ENCODE data around the gene PLEKHA7. TPM values are rescaled to one million over a fixed set of nuclear protein-coding genes. Genes with fewer than 3 reads are reported as not detected.

PLEKHA7 gene
- total RNA-seq, 4 donors from 2014 or later: 14.7 to 33.5 (median 16.7) TPM

DNA sequence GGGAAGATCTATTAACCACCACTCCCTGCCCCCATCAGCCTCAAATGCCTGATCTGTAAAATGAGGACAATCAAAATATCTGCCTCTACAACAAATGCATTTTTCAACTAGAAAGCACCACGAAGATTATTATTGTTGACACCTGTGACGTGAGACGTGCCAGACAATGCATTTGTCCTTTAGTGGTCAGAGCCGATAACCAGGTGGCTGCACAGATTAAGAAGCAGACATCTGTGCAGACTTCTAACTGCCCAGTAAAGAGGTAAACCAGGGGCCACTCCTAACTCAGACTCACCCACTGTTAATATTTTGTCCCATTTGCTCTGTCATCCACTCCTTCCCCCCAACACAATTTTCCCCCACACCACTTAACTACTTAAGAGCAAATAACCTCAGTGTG lies 11.7 kb downstream of the PLEKHA7 start:
- TF ChIP-seq, protein P1, sequence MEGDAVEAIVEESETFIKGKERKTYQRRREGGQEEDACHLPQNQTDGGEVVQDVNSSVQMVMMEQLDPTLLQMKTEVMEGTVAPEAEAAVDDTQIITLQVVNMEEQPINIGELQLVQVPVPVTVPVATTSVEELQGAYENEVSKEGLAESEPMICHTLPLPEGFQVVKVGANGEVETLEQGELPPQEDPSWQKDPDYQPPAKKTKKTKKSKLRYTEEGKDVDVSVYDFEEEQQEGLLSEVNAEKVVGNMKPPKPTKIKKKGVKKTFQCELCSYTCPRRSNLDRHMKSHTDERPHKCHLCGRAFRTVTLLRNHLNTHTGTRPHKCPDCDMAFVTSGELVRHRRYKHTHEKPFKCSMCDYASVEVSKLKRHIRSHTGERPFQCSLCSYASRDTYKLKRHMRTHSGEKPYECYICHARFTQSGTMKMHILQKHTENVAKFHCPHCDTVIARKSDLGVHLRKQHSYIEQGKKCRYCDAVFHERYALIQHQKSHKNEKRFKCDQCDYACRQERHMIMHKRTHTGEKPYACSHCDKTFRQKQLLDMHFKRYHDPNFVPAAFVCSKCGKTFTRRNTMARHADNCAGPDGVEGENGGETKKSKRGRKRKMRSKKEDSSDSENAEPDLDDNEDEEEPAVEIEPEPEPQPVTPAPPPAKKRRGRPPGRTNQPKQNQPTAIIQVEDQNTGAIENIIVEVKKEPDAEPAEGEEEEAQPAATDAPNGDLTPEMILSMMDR (IDR thresholded peaks at IDR 0.05; ENCODE audit: low read depth): no peak

DNA sequence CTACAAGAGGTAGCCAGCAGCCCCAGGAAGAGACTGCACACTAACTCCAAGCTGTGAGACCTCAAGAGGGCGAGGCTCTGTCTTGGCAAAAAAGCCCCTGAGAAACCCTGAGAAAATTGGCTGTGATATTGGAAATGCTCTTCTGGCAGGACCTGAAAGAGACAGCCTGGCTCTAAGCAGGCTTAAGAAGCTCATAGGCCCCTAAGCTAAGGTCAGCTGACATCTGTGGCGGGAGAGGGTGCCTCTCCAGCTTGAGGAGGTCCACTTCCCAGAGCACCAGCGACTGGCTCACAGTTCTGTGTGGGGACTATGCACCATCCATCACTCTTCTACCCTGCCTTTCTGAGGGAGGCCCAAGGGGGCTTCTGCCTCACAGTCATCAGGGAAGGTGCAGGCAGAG lies 12.4 kb downstream of the PLEKHA7 start:
- TF ChIP-seq, protein P1 (IDR thresholded peaks at IDR 0.05; ENCODE audit: low read depth): no peak

DNA sequence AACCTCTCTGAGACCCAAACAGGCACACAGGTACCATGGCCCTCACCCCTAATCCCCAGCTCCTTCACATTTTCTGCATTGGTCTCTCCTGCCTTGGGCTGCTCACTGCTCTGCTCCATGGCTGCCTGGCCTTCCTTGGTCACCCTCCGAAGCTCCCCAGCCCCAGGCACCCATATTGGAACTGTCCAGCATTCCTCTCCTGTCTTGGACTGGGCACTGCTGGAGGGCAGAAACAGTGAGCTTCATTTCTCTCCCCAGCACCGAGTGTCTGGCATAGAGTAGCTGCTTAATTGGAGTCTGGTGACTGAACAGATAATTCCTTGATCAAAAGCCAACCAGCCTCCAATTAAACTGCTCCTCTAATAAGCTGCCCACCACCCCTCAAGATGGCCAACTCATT lies 13.2 kb downstream of the PLEKHA7 start:
- TF ChIP-seq, protein P1 (IDR thresholded peaks at IDR 0.05; ENCODE audit: low read depth): no peak

DNA sequence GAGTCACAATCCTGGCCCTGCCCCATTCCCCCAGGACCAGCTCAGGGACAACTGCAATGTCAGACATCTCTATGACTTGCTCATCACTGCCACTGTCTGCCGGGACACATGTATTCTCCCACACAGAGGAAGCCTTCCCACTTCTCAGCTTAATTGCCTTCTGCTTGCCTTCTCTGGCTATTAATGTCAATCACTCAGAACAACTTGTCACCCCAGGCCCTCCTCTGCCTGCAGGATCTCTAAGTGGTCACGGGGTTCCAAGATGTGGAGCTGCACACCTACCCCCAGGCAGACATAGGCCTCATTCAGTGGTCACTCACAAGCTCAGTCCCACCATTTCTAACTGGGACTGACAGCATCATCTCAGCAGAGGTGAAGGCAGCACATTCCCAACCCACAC lies 15.1 kb downstream of the PLEKHA7 start:
- TF ChIP-seq, protein P1 (IDR thresholded peaks at IDR 0.05; ENCODE audit: low read depth): no peak

DNA sequence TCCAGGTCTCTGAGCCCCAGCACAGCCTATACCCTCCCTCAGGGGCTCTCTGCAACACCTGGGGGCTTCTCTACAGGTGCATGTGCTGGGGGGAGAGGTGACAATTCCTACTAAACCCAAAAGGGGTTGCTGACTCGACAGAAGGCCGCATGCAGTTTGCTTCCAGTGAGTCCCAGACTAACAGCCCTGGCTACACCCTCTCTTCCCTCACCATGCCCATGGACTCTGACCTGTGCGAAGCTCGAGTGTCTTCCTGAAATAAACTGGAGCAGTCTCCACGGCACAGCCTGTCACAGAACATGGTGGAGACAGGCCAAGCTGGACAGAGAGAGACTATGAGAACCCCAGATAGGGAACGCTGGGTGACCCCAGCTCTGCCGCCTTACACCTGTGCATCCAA lies 16.6 kb downstream of the PLEKHA7 start:
- TF ChIP-seq, protein P1 (IDR thresholded peaks at IDR 0.05; ENCODE audit: low read depth): no peak

DNA sequence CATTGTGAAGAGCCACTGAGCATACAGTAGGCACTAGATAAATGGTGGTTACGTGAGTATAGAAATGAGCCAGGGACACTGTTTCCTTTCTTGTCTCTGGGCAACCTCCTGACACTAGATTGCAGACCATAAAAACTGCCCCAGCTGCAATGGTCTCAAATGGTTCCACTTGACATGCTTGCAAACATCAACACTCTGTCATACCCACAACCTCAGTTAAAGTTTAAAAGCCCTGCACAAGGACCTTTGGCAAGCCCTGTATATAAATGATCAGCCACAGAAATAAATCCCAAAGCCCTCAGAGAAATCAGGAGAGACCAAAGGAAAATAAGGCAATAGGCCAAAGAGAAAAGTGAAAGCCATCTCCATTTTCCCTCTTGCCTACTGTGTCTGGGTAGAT lies 20.7 kb downstream of the PLEKHA7 start:
- TF ChIP-seq, protein P1 (IDR thresholded peaks at IDR 0.05; ENCODE audit: low read depth): no peak

DNA sequence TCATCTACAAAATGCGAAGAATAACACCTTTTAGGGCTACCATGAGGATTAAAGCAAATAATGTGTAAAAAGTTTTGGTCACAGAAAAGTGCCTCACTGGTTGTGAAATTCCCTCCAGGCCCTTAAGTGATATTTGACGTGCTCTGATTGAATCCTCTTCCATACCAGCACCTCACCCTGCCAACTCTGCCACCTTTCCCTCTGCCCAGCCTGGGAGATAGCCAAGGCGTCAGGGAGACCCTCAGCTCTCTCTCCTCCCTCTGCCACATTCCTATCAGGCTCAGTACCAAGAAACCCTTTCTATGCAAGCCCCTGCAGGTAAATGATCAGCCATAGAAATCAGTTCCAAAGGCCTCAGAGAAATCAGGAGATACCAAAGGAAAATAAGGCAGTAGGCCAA lies 21.4 kb downstream of the PLEKHA7 start:
- TF ChIP-seq, protein P1 (IDR thresholded peaks at IDR 0.05; ENCODE audit: low read depth): no peak

Data from subcutaneous adipose tissue (tissue), 4 donors.